Stimulated activated CD4-positive, alpha-beta T cell treated with anti-CD3 and anti-CD28 coated beads, Interleukin-1b, Interleukin-23, amount 100 ng/mL, for 1 hour (primary cell): Measurements from ENCODE around the gene LYSMD2.
"Not testable (repeated sequence)": the region's sequence is repeated elsewhere in the genome, so short reads cannot be mapped to it uniquely, and the experiment has no call there.

Experiments
- DNase-seq, 2 donors: peaks; one replicate each; pipeline ENCODE4 v3.0.0-alpha.2; 2020; ENCODE audit warnings: low read depth in 2 of 2

The LYSMD2 gene

GRCh38 chr15:51737522-51738305, at the start of gene LYSMD2:
Gene LYSMD2, minus strand, starts transcription at chr15:51737655. Its CDS starts 33 bp downstream, at chr15:51737622.
- peak in 1 of 2 donors; percentile 47 for DNase-seq

GRCh38 chr15:51787130-51787529, 49.7 kb upstream of the LYSMD2 start:
- DNase-seq, result not testable (repeated sequence)

GRCh38 chr15:51783967-51784366, 46.5 kb upstream of the LYSMD2 start:
- no peak for DNase-seq

GRCh38 chr15:51782357-51782896, 45.0 kb upstream of the LYSMD2 start:
- no peak for DNase-seq

GRCh38 chr15:51781506-51781905, 44.1 kb upstream of the LYSMD2 start:
- no peak for DNase-seq

GRCh38 chr15:51780636-51781035, 43.2 kb upstream of the LYSMD2 start:
- no peak for DNase-seq

- DNase-seq, result peak; percentile 13 to 29
Measured at GRCh38 chr15:51776952-51777569, 39.6 kb upstream of the LYSMD2 start.

GRCh38 chr15:51775967-51776816, 38.7 kb upstream of the LYSMD2 start:
- DNase-seq, result no peak

GRCh38 chr15:51774916-51775315, 37.5 kb upstream of the LYSMD2 start:
- no peak for DNase-seq

GRCh38 chr15:51771773-51772172, 34.3 kb upstream of the LYSMD2 start:
- DNase-seq, result no peak

- DNase-seq, result no peak
Measured at GRCh38 chr15:51770902-51771301, 33.4 kb upstream of the LYSMD2 start.

GRCh38 chr15:51768018-51768417, 30.6 kb upstream of the LYSMD2 start:
- no peak for DNase-seq

GRCh38 chr15:51766341-51766740, 28.9 kb upstream of the LYSMD2 start:
- DNase-seq, result no peak

- DNase-seq, result no peak
Measured at GRCh38 chr15:51765751-51766150, 28.3 kb upstream of the LYSMD2 start.

GRCh38 chr15:51760805-51761204, 23.4 kb upstream of the LYSMD2 start:
- no peak for DNase-seq

- no peak for DNase-seq
Measured at GRCh38 chr15:51759557-51760070, 22.2 kb upstream of the LYSMD2 start.

- DNase-seq, result no peak
Measured at GRCh38 chr15:51758645-51759044, 21.2 kb upstream of the LYSMD2 start.

- no peak for DNase-seq
Measured at GRCh38 chr15:51757450-51757849, 20.0 kb upstream of the LYSMD2 start.

- no peak for DNase-seq
Measured at GRCh38 chr15:51756482-51756881, 19.0 kb upstream of the LYSMD2 start.

GRCh38 chr15:51755790-51756189, 18.3 kb upstream of the LYSMD2 start:
- DNase-seq, result no peak

GRCh38 chr15:51754267-51754666, 16.8 kb upstream of the LYSMD2 start:
- no peak for DNase-seq

GRCh38 chr15:51752888-51753287, 15.4 kb upstream of the LYSMD2 start:
- no peak for DNase-seq
